GM21447 (cell line): ENCODE data around the gene ATP9A.
"Not testable (repeated sequence)": the region's sequence is repeated elsewhere in the genome, so short reads cannot be mapped to it uniquely, and the experiment has no call there.

Experiments used
- ATAC-seq: cut with Tn5 transposase; IDR thresholded peaks from one replicate; pipeline ENCODE4 v1.9.1; 2021; ENCODE audit not compliant: unreplicated experiment

Gene ATP9A, protein sequence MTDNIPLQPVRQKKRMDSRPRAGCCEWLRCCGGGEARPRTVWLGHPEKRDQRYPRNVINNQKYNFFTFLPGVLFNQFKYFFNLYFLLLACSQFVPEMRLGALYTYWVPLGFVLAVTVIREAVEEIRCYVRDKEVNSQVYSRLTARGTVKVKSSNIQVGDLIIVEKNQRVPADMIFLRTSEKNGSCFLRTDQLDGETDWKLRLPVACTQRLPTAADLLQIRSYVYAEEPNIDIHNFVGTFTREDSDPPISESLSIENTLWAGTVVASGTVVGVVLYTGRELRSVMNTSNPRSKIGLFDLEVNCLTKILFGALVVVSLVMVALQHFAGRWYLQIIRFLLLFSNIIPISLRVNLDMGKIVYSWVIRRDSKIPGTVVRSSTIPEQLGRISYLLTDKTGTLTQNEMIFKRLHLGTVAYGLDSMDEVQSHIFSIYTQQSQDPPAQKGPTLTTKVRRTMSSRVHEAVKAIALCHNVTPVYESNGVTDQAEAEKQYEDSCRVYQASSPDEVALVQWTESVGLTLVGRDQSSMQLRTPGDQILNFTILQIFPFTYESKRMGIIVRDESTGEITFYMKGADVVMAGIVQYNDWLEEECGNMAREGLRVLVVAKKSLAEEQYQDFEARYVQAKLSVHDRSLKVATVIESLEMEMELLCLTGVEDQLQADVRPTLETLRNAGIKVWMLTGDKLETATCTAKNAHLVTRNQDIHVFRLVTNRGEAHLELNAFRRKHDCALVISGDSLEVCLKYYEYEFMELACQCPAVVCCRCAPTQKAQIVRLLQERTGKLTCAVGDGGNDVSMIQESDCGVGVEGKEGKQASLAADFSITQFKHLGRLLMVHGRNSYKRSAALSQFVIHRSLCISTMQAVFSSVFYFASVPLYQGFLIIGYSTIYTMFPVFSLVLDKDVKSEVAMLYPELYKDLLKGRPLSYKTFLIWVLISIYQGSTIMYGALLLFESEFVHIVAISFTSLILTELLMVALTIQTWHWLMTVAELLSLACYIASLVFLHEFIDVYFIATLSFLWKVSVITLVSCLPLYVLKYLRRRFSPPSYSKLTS

DNA sequence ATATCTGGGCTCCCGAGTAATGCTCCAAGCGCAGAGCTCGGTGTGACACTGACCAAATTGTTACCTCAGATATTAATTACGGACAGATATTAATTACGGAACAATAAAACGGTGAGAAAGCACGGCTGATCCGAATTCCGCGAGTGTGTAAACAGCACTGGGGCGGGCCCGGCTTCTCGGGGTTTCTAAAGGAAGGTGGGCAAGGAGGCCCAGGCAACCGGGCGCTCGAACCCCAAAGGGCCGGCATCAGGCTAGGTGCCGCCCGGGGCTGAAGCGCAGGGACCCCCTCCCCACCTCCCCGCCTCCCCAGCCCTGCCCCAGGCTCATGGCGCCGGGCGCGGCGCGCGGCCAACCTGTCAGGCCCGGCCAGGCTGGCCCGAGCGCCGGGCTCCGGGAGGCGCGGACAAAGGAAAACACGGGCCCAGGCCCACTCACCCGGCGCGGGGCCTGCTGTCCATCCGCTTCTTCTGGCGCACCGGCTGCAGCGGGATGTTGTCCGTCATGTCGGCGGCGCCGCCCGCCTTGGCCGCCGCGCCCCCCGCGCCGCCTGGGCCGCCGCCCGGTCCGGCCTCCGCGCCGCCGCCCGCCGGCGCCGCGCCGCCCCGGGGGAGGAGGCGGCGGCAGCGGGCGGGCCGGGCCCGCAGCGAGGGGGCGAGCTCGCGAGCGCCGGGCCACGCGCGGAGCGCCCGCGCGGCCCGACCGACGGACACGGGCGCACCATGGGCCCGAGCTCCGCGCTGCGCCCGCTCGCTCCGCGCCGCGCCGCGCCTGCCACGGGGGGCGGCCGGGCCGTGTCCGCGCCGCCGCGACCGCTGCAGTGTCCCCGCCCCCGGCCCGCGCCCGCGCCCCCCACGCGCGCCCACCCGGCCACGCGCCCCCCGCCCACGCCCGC is at the start of gene ATP9A:
ATP9A (minus strand) TSS at position 524 of the 892 bp plus-strand sequence; CDS start at position 503, 21 bp downstream.
- ATAC-seq: no peak

DNA sequence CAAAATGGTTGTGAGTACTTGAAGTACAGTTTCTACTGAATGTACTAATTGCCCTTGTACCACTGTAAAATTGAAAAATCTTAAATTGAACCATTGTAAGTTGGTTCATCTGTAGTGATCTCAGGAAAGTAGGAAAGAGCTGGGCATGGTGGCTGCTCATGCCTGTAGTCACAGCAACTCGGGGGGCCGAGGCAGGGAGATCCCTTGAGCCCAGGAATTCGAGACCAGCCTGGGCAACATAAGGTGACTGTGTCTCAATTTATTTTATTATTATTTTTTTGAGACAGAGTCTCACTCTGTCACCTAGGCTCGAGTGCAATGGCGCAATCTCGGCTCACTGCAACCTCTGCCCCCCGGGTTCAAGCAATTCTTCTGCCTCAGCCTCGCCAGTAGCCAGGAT is 48.7 kb upstream of the ATP9A start:
- not testable (repeated sequence) for ATAC-seq

DNA sequence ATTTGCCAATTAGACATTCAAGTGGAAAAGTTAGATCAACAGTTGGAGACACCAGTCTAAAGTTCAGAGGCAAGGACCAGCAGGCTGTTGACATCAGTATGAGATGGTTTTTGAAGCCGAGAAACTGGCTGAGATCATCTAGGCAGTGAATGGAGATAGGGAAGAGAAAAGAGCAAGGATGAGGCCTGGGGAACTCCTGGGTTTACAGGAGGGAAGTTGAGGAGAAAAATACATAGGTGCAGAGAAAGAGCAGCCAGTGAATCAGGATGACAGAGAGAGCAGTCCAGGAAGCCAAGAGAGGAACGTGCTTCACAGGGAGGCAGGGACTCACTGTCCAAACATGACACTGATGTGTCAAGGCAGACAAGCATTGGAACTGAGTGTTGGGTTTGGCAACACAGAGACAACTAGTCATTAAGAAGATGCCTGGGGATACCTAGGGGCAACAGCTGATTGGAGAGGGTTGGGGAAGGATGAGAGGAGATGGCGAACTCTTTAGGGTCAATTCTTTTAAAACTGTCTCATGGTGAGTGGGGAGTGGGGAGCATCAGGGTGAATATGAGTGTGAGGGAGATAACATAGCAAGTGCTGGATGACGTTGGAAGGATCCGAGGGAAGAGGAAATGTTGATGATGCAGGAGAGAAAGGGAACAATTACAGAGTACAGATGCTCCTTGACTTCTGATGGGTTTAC is 47.3 kb upstream of the ATP9A start:
- no peak for ATAC-seq

DNA sequence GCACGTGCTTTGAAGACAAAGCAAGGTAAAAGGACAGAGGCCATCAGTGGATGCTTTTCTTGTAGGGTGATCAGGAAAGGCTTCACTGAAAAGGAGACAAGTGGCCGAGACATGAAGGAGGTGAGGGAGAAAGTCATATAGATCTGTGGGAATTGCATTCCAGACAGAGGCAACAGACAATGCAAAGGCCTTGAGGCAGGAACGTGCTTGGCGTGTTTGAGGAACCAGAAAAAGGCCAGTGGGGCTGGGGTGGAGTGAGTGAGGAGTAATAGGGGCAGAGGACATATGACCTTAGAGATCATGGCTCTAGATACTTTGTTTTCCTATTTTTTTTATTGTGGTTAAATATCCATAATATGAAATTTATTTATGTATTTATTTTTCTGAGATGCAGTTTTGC is 44.7 kb upstream of the ATP9A start:
- ATAC-seq: no peak

DNA sequence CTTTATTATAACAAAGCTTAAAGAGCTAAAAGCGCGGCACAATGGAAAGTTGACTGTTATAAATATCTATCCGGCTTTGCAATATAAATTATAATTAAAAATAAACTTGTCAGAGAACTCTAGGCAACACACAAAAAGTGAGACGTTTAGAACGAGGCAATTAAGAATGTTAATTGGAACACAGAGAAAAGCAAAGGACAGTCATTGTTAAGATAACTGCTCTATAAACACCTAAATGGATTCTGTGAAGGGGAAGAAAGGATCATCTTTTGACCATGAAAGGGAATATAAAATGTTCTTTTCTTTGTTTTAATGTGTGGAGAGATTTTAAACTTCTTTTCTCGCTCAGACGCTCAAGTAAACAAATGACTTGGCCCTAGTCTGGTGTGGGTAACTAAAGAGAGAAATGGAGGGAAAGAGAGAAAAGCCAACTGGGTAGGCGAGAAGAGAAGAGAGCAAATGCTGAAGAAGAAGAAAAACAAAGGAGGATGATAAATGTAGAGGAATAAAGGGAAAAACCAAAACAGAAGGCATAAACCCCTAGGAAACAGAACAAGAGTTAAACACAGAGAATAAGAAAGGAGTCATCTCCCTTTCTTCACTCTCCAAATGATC is 43.4 kb upstream of the ATP9A start:
- no peak for ATAC-seq

DNA sequence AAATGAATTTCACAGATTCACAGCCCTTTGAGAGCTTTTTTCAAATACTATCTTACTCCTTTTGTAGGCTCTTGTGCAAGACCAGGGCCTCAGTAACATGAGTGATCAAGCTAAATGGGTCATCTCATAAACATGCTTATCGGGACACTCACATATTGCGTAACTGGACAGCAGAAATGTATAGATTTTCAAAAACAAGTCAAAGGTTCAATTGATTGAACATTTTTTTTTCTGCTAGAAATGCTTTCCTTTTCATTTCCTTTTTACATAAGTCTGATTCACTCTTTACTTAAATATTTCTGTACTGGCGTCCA is 42.8 kb upstream of the ATP9A start:
- no peak for ATAC-seq

DNA sequence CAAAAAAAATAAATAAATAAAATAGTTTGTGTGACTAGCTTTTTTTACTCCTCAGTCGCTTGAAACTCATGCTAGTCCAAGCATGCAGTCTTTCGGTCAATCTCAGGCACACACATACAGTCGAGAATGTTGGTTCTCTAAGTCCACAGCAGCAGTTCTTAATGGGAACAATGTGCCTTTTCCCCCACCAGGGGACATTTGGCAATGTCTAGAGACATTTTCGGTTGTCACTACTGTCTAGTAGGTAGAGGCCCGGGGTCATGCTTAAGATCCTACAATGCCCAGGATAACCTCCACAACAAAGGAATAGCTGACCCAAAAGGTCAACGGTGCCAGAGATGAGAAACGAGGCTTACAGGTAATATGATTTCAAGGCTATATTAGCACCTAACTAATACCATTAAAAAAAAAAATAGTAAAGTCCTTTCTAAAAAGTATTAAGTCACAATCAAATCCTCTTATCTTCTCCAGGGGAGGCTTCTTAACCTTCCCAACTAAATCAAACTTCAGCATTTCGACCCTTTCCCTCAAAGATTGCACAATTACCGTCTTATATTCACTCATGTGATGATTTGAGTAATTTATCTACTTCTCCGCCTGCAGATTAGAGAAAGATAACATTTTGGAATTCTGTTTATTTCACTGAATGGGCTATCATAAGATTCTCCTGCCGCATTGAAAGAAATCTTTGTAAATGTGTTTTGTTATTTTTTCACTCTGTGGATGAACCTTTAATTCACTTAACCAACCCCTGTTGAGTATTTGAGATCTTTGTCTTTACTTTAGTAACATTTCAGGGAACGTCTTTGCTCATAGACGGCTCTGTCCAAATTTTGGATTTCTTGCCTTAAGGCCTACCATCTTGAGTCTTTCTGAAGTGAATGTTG is 42.2 kb upstream of the ATP9A start:
- ATAC-seq: no peak

DNA sequence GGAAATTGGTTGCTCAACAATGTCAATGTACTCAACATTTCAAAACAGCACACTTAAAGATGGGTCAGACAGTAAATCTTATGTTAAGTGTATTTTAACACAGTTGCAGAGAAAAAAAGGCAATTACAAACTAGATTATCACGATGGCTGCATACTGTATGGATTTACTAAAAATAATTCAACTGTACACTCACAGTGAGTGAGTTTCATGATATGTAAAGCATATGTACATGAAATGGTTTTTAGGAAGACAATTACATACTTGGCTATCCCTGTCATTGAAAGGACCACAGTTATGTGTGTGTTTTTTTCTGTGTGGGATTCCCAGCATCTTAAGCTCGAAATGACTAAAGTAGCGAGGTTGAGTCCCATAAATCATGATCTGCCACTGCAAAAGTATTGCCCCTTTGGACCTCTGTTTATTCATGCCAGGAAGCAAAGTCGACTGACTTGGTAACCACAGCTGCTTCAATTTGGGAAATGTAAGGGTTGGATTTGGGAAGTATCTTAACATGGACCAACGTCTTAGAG is 39.6 kb upstream of the ATP9A start:
- ATAC-seq: no peak

DNA sequence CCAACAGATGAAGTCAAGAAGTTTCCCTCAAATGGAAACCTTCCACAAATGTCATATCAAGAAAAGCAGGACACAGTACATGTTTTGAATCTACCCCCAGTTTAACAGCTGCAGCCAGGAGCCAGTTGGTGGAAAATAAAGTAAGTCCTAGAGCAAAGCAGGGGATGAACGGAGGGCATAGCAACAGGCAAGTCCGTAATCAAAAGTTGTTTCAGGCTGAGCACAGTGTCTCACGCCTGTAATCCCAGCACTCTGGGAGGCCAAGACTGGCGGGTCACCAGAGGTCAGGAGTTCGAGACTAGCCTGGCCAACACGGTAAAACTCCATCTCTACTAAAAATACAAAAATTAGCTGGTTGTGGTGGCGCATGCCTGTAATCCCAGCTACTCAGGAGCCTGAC is 36.6 kb upstream of the ATP9A start:
- no peak for ATAC-seq

DNA sequence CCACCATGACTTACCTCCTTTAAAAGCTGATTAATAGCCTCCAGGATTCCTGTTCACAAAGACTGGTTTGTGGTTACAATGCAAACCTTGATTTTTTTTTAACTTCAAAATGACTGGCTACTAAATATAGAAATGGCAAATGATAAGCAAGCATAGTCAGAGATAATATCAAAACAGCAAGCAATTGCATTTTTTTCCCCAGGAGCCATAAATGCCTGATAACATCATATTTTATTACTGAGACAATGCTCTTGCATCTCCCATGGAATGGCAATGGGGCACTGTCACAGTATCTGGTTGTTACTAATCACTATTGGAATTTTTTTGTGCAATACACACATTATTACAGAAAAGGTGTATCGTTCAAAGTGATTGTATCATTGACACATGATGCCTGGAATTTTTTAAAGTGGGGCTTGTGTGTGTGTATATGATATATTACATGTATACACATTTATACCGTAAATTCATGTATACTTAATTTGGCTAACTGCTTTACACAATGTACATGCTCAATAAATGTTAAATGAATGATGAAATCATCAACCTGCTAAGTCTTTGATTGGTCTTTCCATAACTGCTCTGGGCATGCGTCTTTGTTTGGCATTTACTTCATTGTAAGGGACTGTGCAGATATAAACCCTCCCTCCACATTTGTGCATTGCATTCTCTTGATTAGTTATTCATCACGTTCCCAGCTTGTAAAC is 35.1 kb upstream of the ATP9A start:
- ATAC-seq: no peak

DNA sequence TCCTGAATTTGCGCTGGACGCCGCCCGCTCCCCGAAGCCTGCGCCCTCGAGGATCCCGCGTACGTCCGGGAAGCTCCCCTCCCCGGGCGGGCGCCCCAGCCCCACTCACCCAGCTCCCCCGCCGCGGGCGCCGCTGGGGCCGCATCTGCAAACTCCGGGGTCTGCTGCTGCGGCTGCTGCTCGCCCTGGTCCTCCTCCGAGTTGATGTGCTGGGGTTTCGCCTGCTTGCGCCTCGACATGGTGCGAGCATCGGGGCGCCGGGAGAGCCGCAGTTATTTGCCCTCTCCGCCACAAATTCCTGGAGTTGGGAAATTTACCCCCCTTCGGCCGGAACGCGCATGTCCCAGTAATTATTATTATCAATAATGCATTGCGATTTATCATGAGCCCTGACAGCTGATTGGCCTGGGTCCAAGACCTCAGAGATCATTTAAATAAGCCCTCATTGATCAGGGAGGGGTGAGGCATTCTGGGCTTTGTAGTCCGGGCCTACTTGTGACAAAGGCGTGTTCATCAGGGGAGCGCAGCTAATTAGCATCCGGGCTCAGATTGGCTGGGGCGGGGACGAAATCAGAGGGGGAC is 34.1 kb upstream of the ATP9A start, which contains the start of gene SALL4:
SALL4 (minus strand) TSS at position 352 of the 582 bp plus-strand sequence; CDS start at position 239, 113 bp downstream.
- no peak for ATAC-seq

DNA sequence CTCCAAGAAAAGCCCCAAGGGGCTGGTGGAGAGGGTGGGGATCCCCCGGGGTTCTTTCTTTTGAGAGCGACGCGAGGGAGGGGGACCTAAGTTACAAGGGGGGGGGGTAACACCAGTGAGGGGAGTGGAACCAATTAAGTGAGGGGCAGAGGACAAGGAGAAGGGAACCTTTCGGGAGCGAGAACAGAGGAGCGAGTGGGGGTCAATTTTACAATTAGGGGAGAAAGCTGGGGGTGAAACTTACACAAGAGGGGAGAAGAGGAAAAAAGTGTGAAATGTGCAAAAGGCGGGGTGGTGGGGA is 33.6 kb upstream of the ATP9A start:
- ATAC-seq: no peak

DNA sequence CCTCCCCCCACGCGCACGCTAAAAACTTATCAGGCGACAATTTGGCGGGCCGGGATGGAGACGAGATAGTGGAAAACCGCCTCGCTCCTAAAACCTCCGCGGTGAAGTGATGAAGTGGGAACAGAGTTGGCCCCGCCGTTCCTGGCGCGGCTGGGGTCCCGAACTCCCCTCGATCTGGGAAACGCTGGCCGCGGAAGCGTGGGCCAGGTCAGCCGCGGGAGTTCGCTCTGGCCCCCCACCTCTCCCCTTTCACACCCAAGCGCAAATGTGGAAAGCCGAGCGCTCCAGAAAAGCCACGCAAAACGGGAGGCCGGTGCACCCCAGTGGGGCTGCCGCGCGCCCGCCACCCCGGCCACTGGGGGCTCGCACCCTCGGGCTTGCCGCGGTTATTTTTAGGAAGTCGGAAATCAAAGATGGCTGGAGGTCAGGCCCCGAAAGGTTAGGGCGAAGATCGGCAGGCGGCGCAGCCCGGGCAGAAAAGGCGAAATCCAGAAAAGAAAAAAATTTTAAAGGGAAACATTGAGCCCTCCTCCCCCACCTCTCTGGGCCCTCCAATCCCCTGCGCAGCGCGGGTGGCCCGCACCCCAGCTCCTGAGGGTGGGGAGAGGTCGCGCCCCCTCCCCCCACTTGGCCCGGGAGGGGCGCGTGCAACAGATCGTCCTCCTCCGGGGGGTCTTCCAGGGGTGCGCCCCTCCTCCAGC is 33.1 kb upstream of the ATP9A start:
- no peak for ATAC-seq

DNA sequence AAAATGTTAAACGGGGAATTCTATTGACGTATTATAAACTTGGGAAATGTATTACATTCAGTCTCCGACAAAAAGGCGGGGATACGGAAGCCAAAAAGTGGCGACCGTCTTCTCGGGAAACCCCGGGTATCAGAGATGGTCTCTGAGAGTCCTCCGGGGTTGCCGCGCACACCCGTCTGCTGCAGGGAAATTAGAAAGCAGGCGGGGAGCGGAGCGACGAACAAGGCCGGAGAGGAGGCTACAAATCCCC is 32.6 kb upstream of the ATP9A start:
- ATAC-seq: no peak

DNA sequence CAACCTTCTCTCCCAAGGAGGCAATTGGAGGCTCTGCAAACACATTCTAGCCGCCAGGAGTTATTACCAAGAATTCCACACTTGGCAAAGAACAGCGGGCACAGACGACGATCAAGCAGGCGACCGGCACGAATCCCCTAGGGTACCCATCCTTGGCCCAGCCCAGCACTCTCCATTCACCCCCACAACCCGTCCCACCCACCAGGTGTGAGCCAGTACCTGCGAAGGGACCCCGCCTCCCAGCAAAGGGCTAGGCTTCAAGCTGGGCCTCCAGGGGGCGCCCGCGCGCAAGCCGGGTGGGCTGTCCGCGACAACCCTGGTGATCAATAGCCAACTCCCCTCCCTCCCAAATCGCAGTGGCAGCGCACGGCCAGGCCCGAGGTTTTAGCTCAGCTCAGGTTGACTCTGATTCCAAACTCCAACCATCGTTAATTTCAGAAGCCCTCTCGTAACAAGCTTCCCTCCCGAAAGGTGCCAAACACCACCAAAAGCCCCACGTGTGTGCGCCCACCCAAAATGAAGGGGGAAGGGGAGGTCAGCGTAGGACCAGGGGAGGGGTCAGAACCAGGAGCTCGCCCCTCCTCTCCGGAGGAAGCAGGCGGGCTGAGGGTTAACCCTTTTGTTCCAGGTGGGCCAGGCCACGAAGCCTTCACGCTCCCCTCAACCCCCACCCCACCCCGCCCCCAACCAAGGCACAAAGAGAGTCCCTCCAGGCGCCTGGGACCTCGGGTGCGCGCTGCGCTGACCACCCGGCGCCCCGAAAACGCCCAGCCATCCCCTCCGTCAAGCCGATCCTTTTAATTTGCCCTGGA is 32.1 kb upstream of the ATP9A start:
- ATAC-seq: no peak

DNA sequence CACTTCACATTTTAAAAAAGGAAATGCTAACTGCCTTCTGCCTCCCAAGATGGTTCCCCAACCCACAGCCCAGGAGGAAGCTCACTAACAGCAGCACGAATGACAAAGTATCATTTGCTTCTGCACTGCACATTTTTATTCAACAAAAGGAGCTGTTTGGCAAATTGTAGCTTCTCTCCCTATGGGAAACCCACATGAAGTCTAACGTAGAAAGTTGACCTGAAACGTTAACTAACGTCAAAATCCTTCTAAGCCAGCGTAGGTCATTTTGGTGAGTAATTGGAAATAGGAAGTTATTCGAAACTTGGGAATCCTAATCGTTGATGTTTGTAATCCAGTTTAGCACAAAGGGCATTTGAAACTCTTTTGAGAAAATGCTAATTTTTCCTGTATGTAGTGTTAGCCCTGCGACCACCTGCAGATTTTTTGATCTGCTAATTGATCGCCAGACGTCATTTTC is 31.2 kb upstream of the ATP9A start:
- no peak for ATAC-seq
